Stimulated activated CD4-positive, alpha-beta T cell treated with anti-CD3 and anti-CD28 coated beads, Interleukin-1b, Interleukin-23, amount 100 ng/mL, for 48 hours (primary cell): Measurements from ENCODE around the gene TNIK.
"Not testable (repeated sequence)": the region's sequence is repeated elsewhere in the genome, so short reads cannot be mapped to it uniquely, and the experiment has no call there.

Experiments used
- DNase-seq: peaks from one replicate; pipeline ENCODE4 v3.0.0-alpha.2; 2020

Gene TNIK

GRCh38 chr3:171445620-171446204 is 14.5 kb downstream of the TNIK start:
- no peak for DNase-seq

- DNase-seq: no peak
Observed at GRCh38 chr3:171444001-171444690, 16.1 kb downstream of the TNIK start.

- DNase-seq: no peak
Observed at GRCh38 chr3:171443211-171443957, 16.8 kb downstream of the TNIK start.

- DNase-seq: no peak
Observed at GRCh38 chr3:171442184-171442583, 18.0 kb downstream of the TNIK start.

- DNase-seq: no peak
Observed at GRCh38 chr3:171441381-171441780, 18.8 kb downstream of the TNIK start.

- DNase-seq: no peak
Observed at GRCh38 chr3:171439996-171440395, 20.2 kb downstream of the TNIK start.

- DNase-seq: no peak
Observed at GRCh38 chr3:171437115-171437756, 23.0 kb downstream of the TNIK start.

GRCh38 chr3:171436380-171436779 is 23.8 kb downstream of the TNIK start:
- no peak for DNase-seq

GRCh38 chr3:171435757-171436156 is 24.4 kb downstream of the TNIK start:
- DNase-seq: no peak

GRCh38 chr3:171435143-171435542 is 25.1 kb downstream of the TNIK start:
- no peak for DNase-seq

GRCh38 chr3:171432548-171432947 is 27.7 kb downstream of the TNIK start:
- no peak for DNase-seq

GRCh38 chr3:171431550-171431949 is 28.7 kb downstream of the TNIK start:
- no peak for DNase-seq

GRCh38 chr3:171430530-171430929 is 29.7 kb downstream of the TNIK start:
- DNase-seq: no peak

GRCh38 chr3:171429635-171430034 is 30.6 kb downstream of the TNIK start:
- no peak for DNase-seq

- DNase-seq: no peak
Observed at GRCh38 chr3:171428892-171429291, 31.3 kb downstream of the TNIK start.

GRCh38 chr3:171428321-171428787 is 31.9 kb downstream of the TNIK start:
- no peak for DNase-seq

GRCh38 chr3:171427771-171428320 is 32.4 kb downstream of the TNIK start:
- DNase-seq: no peak

GRCh38 chr3:171424063-171424462 is 36.1 kb downstream of the TNIK start:
- not testable (repeated sequence) for DNase-seq

- not testable (repeated sequence) for DNase-seq
Observed at GRCh38 chr3:171422855-171423254, 37.4 kb downstream of the TNIK start.

- no peak for DNase-seq
Observed at GRCh38 chr3:171420667-171421066, 39.5 kb downstream of the TNIK start.

- DNase-seq: no peak
Observed at GRCh38 chr3:171419457-171419856, 40.7 kb downstream of the TNIK start.

- DNase-seq: no peak
Observed at GRCh38 chr3:171417813-171418212, 42.4 kb downstream of the TNIK start.

- no peak for DNase-seq
Observed at GRCh38 chr3:171417137-171417536, 43.1 kb downstream of the TNIK start.
